ENCODE measurements around the gene ADSL. TPM values are rescaled to one million over a fixed set of nuclear protein-coding genes. Genes with fewer than 3 reads are reported as not detected.

The ADSL gene
- total RNA-seq, 1 donor from 2014 or later: 83.4 TPM

DNA sequence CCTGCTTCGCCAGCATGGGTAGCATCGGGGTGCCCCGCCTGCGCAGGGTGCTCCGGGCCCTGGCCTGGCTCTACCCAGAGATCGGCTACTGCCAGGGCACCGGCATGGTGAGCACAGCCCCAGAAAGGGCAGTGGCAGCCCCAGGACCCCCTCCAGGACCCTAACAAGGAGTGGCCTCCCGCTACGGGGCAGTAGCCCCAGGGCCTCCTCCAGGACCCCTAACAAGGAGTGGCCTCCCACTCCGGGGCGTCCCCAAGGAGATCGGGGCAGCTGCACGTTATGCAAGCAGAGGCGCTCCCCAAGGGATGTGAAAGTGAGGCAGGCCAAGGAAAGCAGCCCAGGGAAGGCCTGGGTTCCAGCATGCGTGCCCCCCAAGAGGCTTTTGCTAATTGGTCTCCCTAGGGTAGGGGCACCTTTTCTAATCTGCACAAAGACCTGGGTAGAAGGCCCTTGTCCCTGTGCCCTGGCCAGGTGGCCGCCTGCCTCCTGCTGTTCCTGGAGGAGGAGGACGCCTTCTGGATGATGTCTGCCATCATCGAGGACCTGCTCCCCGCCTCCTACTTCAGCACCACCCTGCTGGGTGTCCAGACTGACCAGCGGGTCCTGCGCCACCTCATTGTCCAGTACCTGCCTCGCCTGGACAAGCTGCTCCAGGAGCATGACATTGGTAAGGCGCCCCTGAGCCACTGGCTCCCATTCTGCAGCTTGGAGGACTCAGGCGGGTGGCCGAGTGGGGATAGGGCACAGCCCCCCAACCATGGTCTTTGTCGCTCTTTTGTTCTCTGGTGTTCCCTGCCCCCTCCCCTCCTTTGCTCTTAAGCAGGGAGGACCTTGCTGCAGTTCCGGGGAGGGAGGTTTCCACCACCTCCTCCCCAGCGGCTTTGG is 59.1 kb downstream of the ADSL start:
- Histone ChIP-seq H3K27ac (ENCODE audit: low read depth, low read length) (no peak overlapping the region), H3K4me3 (ENCODE audit: insufficient read depth, low read depth, low read length) (no peak overlapping the region), H3K9me3 (ENCODE audit: insufficient read depth, low read depth, low read length) (no peaks in the 10 kb centered on the region), H3K27me3 (ENCODE audit: insufficient read depth, low read length) (no peaks in the 10 kb centered on the region), H3K79me2 (ENCODE audit: insufficient read depth, low read length) (no peaks in the 10 kb centered on the region), H3K36me3 (ENCODE audit: insufficient read depth, low read length) (peaks cover 11% of the 10 kb centered on the region), H3K4me1 (ENCODE audit: insufficient read depth, low read length) (no peaks in the 10 kb centered on the region), H3K4me2 (ENCODE audit: low read length) (no peak overlapping the region), H2AFZ (ENCODE audit: low read depth, low read length) (no peak overlapping the region), H3K9ac (ENCODE audit: low read length) (no peak overlapping the region), H4K20me1 (ENCODE audit: insufficient read depth, low read length) (peaks cover 56% of the 10 kb centered on the region)
- FAIRE-seq (no peak), DNase-seq (ENCODE audit: low read depth) (no peak)
- Mint-ChIP-seq H3K27ac (ENCODE audit: unreplicated experiment) (no peak overlapping the region), H3K27me3 (ENCODE audit: low read depth, unreplicated experiment) (no peaks in the 10 kb centered on the region), H3K36me3 (ENCODE audit: low read depth, unreplicated experiment) (peaks cover 24% of the 10 kb centered on the region), H3K4me3 (ENCODE audit: unreplicated experiment) (no peak overlapping the region), H3K4me1 (ENCODE audit: low read depth, unreplicated experiment) (no peaks in the 10 kb centered on the region), H3K9me3 (ENCODE audit: unreplicated experiment) (no peaks in the 10 kb centered on the region)
- TF ChIP-seq, protein P1, sequence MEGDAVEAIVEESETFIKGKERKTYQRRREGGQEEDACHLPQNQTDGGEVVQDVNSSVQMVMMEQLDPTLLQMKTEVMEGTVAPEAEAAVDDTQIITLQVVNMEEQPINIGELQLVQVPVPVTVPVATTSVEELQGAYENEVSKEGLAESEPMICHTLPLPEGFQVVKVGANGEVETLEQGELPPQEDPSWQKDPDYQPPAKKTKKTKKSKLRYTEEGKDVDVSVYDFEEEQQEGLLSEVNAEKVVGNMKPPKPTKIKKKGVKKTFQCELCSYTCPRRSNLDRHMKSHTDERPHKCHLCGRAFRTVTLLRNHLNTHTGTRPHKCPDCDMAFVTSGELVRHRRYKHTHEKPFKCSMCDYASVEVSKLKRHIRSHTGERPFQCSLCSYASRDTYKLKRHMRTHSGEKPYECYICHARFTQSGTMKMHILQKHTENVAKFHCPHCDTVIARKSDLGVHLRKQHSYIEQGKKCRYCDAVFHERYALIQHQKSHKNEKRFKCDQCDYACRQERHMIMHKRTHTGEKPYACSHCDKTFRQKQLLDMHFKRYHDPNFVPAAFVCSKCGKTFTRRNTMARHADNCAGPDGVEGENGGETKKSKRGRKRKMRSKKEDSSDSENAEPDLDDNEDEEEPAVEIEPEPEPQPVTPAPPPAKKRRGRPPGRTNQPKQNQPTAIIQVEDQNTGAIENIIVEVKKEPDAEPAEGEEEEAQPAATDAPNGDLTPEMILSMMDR (IDR thresholded peaks at IDR 0.05; ENCODE audit: insufficient read depth, low read depth, low read length): no peak

DNA sequence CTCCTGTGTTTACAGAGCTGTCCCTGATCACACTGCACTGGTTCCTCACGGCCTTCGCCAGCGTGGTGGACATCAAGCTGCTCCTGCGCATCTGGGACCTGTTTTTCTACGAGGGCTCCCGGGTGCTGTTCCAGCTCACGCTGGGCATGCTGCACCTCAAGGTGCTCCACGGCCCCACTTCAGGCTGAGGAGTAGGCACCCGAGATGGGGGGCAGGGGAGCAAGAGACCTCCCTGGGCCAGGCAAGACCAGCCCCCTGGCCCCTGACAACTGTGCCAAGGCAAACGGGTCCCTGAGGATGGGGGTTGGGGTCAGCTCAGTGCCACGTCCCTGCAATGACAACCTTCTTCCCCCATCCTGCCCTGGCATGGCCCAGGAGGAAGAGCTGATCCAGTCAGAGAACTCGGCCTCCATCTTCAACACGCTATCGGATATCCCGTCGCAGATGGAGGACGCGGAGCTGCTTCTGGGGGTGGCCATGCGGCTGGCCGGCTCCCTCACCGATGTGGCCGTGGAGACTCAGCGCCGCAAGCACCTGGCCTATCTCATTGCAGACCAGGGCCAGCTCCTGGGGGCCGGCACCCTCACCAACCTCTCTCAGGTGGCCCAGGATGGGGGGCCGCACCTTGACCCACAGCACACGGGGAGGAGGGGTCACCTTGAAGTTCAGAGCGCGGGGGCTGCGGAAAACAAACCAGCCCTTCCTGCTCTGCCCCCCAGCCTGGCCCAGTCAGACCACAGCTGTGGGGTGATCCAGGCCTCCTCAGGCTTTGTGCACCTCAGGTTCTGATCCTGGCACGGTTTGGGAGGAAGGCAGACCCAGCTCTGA is 60.0 kb downstream of the ADSL start:
- Mint-ChIP-seq H3K27me3 (ENCODE audit: low read depth, unreplicated experiment) (no peaks in the 10 kb centered on the region), H3K27ac (ENCODE audit: unreplicated experiment) (no peak overlapping the region), H3K4me1 (ENCODE audit: low read depth, unreplicated experiment) (no peaks in the 10 kb centered on the region), H3K4me3 (ENCODE audit: unreplicated experiment) (no peak overlapping the region), H3K9me3 (ENCODE audit: unreplicated experiment) (no peaks in the 10 kb centered on the region), H3K36me3 (ENCODE audit: low read depth, unreplicated experiment) (peaks cover 23% of the 10 kb centered on the region)
- H4K20me1 ChIP-seq (ENCODE audit: insufficient read depth, low read length): peaks cover 65% of the 10 kb centered on the region
- TF ChIP-seq, protein P1 (IDR thresholded peaks at IDR 0.05; ENCODE audit: insufficient read depth, low read depth, low read length): no peak
- TF ChIP-seq EZH2 (IDR thresholded peaks at IDR 0.05; ENCODE audit: insufficient read depth, low read length): no peak
- no peak overlapping the region for H3K9ac ChIP-seq (ENCODE audit: low read length)
- no peak overlapping the region for H3K27ac ChIP-seq (ENCODE audit: low read depth, low read length)
- no peak overlapping the region for H3K4me2 ChIP-seq (ENCODE audit: low read length)
- DNase-seq (ENCODE audit: low read depth) (no peak), FAIRE-seq (no peak)
- H2AFZ ChIP-seq (ENCODE audit: low read depth, low read length): no peak overlapping the region
- H3K36me3 ChIP-seq (ENCODE audit: insufficient read depth, low read length): peaks cover 19% of the 10 kb centered on the region
- no peaks in the 10 kb centered on the region for H3K27me3 ChIP-seq (ENCODE audit: insufficient read depth, low read length)
- no peak overlapping the region for H3K4me3 ChIP-seq (ENCODE audit: insufficient read depth, low read depth, low read length)
- H3K4me1 ChIP-seq (ENCODE audit: insufficient read depth, low read length): no peaks in the 10 kb centered on the region
- no peaks in the 10 kb centered on the region for H3K9me3 ChIP-seq (ENCODE audit: insufficient read depth, low read depth, low read length)
- no peaks in the 10 kb centered on the region for H3K79me2 ChIP-seq (ENCODE audit: insufficient read depth, low read length)

All from astrocyte (in vitro differentiated cells and primary cell).